WTC11 (cell line): ENCODE results near the gene CNTN5. TPM values are rescaled to one million over a fixed set of nuclear protein-coding genes. Genes with fewer than 3 reads are reported as not detected.

Experiments
- ATAC-seq: fragments of 200-7000 bp; cut with Tn5 transposase; 2 replicates; pipeline ENCODE4 v1.10.0; 2021; ENCODE audit warnings: mild to moderate bottlenecking, moderate library complexity
- CTCF ChIA-PET: fragments of 300-600 bp; sonication (Branson Sonifier 250); formaldehyde crosslinking; loops from one replicate; lab custom pipeline; 2021; ENCODE audit warnings: antibody characterized with exemption; lab: Charles Lee
- POLR2A ChIA-PET: fragments of 350-600 bp; sonication (Branson Sonifier 250); formaldehyde crosslinking; loops from one replicate; lab custom pipeline; 2021; ENCODE audit warnings: antibody characterized with exemption; lab: Charles Lee
- DNase-seq: peaks from one replicate; pipeline ENCODE4 v3.0.0; 2021; ENCODE audit warnings: low spot score
- H3K27ac Mint-ChIP-seq: 2 replicates; pipeline ENCODE4 v1.8.0; 2021; ENCODE audit warnings: mixed read lengths
- H3K27me3 Mint-ChIP-seq: 2 replicates; pipeline ENCODE4 v1.8.0; 2021; ENCODE audit warnings: low read depth, mild to moderate bottlenecking, moderate library complexity, mixed read lengths
- H3K36me3 Mint-ChIP-seq: 2 replicates; pipeline ENCODE4 v1.8.0; 2021; ENCODE audit warnings: mixed read lengths
- H3K4me1 Mint-ChIP-seq: 2 replicates; pipeline ENCODE4 v1.8.0; 2022; ENCODE audit warnings: mixed read lengths
- H3K4me3 Mint-ChIP-seq: 2 replicates; pipeline ENCODE4 v1.8.0; 2021; ENCODE audit warnings: mild to moderate bottlenecking, moderate library complexity, mixed read lengths
- H3K9me3 Mint-ChIP-seq: 2 replicates; pipeline ENCODE4 v1.8.0; 2021; ENCODE audit warnings: mixed read lengths
- AFF4 ChIP-seq: sonication (generic); formaldehyde crosslinking; IDR thresholded peaks from 2 replicates; pipeline ENCODE4 v1.8.1; 2023; ENCODE audit warnings: mild to moderate bottlenecking, missing genetic modification reagents, borderline replicate concordance
- AR ChIP-seq: fragments of 250-450 bp; sonication (Bioruptor Pico); IDR thresholded peaks from 2 replicates; pipeline ENCODE4 v1.9.0; 2021; ENCODE audit warnings: mild to moderate bottlenecking
- ARID4B ChIP-seq: sonication (generic); formaldehyde crosslinking; IDR thresholded peaks from 2 replicates; pipeline ENCODE4 v1.8.0; 2023; ENCODE audit warnings: missing genetic modification reagents, mild to moderate bottlenecking, borderline replicate concordance
- CBFB ChIP-seq: sonication (generic); formaldehyde crosslinking; IDR thresholded peaks from 2 replicates; pipeline ENCODE4 v1.8.1; 2022; ENCODE audit warnings: mild to moderate bottlenecking, low read depth, missing genetic modification reagents
- CREB1 ChIP-seq: sonication (generic); formaldehyde crosslinking; IDR thresholded peaks from 2 replicates; pipeline ENCODE4 v1.8.0; 2023; ENCODE audit warnings: mild to moderate bottlenecking, missing genetic modification reagents
- E2F1 ChIP-seq: sonication (generic); formaldehyde crosslinking; IDR thresholded peaks from 2 replicates; pipeline ENCODE4 v1.8.0; 2022; ENCODE audit warnings: mild to moderate bottlenecking, missing genetic modification reagents
- E2F5 ChIP-seq: sonication (generic); formaldehyde crosslinking; IDR thresholded peaks from 2 replicates; pipeline ENCODE4 v1.8.1; 2022; ENCODE audit warnings: mild to moderate bottlenecking, moderate library complexity, missing genetic modification reagents
- FOXK1 ChIP-seq: sonication (generic); formaldehyde crosslinking; IDR thresholded peaks from 2 replicates; pipeline ENCODE4 v1.8.0; 2022; ENCODE audit warnings: mild to moderate bottlenecking, moderate library complexity, missing genetic modification reagents
- FOXP4 ChIP-seq: sonication (generic); formaldehyde crosslinking; IDR thresholded peaks from 2 replicates; pipeline ENCODE4 v1.8.0; 2022; ENCODE audit warnings: mild to moderate bottlenecking, missing genetic modification reagents
- JAZF1 ChIP-seq: fragments of 250-450 bp; sonication (Bioruptor Pico); IDR thresholded peaks from 2 replicates; pipeline ENCODE4 v1.9.0; 2021; ENCODE audit warnings: moderate library complexity, mild to moderate bottlenecking, inconsistent platforms
- MAX ChIP-seq: sonication (generic); formaldehyde crosslinking; IDR thresholded peaks from 2 replicates; pipeline ENCODE4 v1.8.0; 2022; ENCODE audit warnings: mild to moderate bottlenecking, missing genetic modification reagents
- MXD4 ChIP-seq: fragments of 250-450 bp; sonication (Bioruptor Pico); IDR thresholded peaks from 2 replicates; pipeline ENCODE4 v1.8.0; 2021; ENCODE audit warnings: mild to moderate bottlenecking, moderate library complexity, borderline replicate concordance
- NFYB ChIP-seq: sonication (generic); formaldehyde crosslinking; conservative IDR thresholded peaks from 2 replicates; pipeline ENCODE4 v1.8.0; 2022; ENCODE audit warnings: low read depth, missing genetic modification reagents
- NR1H2 ChIP-seq: sonication (generic); formaldehyde crosslinking; IDR thresholded peaks from 2 replicates; pipeline ENCODE4 v1.9.0; 2021; ENCODE audit warnings: mild to moderate bottlenecking, moderate library complexity, missing genetic modification reagents
- RORB ChIP-seq: fragments of 250-450 bp; sonication (Bioruptor Pico); IDR thresholded peaks from 2 replicates; pipeline ENCODE4 v1.9.0; 2021; ENCODE audit warnings: mild to moderate bottlenecking
- ZBTB21 ChIP-seq: sonication (generic); formaldehyde crosslinking; IDR thresholded peaks from 2 replicates; pipeline ENCODE4 v1.8.1; 2023; ENCODE audit warnings: mild to moderate bottlenecking, missing genetic modification reagents, borderline replicate concordance
- ZNF317 ChIP-seq: sonication (generic); formaldehyde crosslinking; IDR thresholded peaks from 2 replicates; pipeline ENCODE4 v1.8.1; 2023; ENCODE audit warnings: low read depth, mild to moderate bottlenecking, moderate library complexity, missing genetic modification reagents, borderline replicate concordance
- total RNA-seq: library from RNA; stranded (reverse); gene quantifications from 3 replicates; pipeline ENCODE4 v1.2.3, GENCODE V29; 2021

Gene CNTN5
- total RNA-seq, 1 experiment from 2014 or later: 0.07 TPM

GRCh38 chr11:100190395-100190794 lies 1169.6 kb downstream of the CNTN5 start (continued):
- no peak for TF ChIP-seq E2F5
- no peak for TF ChIP-seq ZNF317
- no peak for TF ChIP-seq AFF4 (CRISPR knock-in tag)
- no peak for TF ChIP-seq NR1H2 (CRISPR knock-in tag)
- no peak for TF ChIP-seq FOXP4 (CRISPR knock-in tag)
- no peak for TF ChIP-seq CBFB (CRISPR knock-in tag)

- Mint-ChIP-seq H3K36me3 (no peaks in the 10 kb centered on the region), H3K4me3 (no peak overlapping the region), H3K27me3 (no peaks in the 10 kb centered on the region), H3K27ac (no peak overlapping the region), H3K9me3 (0 out of 2 replicates have a peak, but pooled peaks cover 5% of the 10 kb centered on the region), H3K4me1 (peaks cover 47% of the 10 kb centered on the region)
- CTCF ChIA-PET: no interaction called here
- ATAC-seq (no peak), DNase-seq (no peak)
- POLR2A ChIA-PET: no interaction called here
- TF ChIP-seq ZBTB21 (CRISPR knock-in tag) (no peak), MXD4 (no peak), FOXK1 (CRISPR knock-in tag) (no peak), JAZF1 (CRISPR knock-in tag) (no peak)
These were observed 1171.4 kb downstream of the CNTN5 start for GRCh38 chr11:100192181-100192580.

GRCh38 chr11:100203789-100204188 lies 1183.0 kb downstream of the CNTN5 start:
- ChIA-PET POLR2A (no interaction called here), CTCF (no interaction called here)
- no peak for DNase-seq
- no peak for ATAC-seq
- Mint-ChIP-seq H3K27me3 (no peaks in the 10 kb centered on the region), H3K4me3 (no peak overlapping the region), H3K36me3 (no peaks in the 10 kb centered on the region), H3K27ac (no peak overlapping the region), H3K9me3 (0 out of 2 replicates have a peak, but pooled peaks cover 3% of the 10 kb centered on the region), H3K4me1 (peaks cover 5% of the 10 kb centered on the region; the same call in 1 of the 2 replicates)
- TF ChIP-seq MAX (CRISPR knock-in tag): no peak
- TF ChIP-seq ARID4B: no peak
- TF ChIP-seq NFYB (CRISPR knock-in tag): no peak
- no peak for TF ChIP-seq E2F1 (CRISPR knock-in tag)
- no peak for TF ChIP-seq AR (CRISPR knock-in tag)
- TF ChIP-seq RORB (CRISPR knock-in tag): no peak
- TF ChIP-seq CREB1 (CRISPR knock-in tag): no peak
